ENCODE measurements around the gene CCT3. TPM values are rescaled to one million over a fixed set of nuclear protein-coding genes. Genes with fewer than 3 reads are reported as not detected.
"Not testable (repeated sequence)": the region's sequence is repeated elsewhere in the genome, so short reads cannot be mapped to it uniquely, and the experiment has no call there.

The CCT3 gene
- total RNA-seq, 2 experiments from 2014 or later, result 253 to 361 TPM

DNA sequence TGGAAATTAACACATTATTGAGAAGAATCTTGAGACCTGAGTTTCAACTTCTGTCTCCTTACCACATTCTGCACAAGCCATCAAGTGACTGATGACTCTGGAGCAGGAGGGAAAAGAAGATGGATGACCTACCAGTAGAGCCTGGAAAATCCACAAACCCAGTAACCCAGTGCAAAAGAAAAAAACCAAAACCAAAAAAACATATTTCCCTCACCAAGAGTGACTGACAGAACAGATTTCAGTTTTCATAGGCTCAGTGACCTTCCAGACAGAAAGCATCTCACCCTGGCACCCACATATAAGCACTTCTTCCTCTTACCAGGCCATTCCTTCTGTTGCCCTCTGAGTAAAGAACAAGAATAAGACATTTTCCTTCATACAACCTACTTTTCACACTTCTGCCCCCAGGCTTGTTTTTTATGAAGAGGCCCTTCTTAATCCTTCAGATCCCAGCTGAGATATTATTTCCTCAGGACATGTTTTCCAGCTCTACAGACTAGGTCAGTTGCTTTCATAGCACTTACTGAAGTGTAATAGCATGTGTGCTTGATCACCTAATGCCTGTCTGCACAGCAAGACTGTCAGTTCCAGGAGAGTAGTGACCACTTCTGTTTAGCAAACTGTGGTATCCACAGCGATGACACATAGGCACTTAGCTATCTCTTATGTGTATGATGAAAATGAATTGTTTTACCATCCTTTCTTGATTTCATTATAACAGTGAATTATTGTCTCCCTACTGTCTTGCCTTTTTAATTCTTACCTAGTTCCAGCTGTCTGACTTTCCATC lies 4.3 kb upstream of the CCT3 start:
- CTCF ChIA-PET, result interaction anchor here (1.3 to 1.5 kb wide), 3 partner anchors 43 to 282 kb away, joined by 3 to 6 read pairs (median 4); no protein-coding TSS in a partner anchor
- H3K27me3 Mint-ChIP-seq, result peaks cover 26% of the 10 kb centered on the region
- no peak for ATAC-seq

DNA sequence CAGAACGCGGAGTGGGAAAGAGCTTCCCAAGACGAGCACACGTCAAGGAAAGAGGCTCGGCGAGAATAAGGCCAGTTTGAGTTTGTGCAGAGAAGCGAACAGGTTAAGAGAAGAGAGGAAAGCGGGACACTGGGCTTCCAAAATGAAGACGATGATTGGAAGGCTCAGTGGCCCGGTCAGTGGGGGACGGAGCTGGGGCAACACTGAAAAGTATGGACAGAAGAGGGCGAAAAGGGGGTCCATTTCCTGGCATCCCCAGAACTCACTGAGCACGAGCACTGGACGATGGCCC lies 258 bp downstream of the CCT3 start:
- ATAC-seq, result no peak

More for the DNA sequence above, 4.3 kb upstream of the CCT3 start:
- H3K27ac Mint-ChIP-seq, result no peak overlapping the region
- peaks cover 7% of the 10 kb centered on the region for H3K4me1 Mint-ChIP-seq
- no peaks in the 10 kb centered on the region for H3K9me3 Mint-ChIP-seq (ENCODE audit: low read depth)
- H3K4me3 Mint-ChIP-seq, result no peak overlapping the region
- no peak for DNase-seq
- H3K36me3 Mint-ChIP-seq, result peaks cover under 1% of the 10 kb centered on the region

DNA sequence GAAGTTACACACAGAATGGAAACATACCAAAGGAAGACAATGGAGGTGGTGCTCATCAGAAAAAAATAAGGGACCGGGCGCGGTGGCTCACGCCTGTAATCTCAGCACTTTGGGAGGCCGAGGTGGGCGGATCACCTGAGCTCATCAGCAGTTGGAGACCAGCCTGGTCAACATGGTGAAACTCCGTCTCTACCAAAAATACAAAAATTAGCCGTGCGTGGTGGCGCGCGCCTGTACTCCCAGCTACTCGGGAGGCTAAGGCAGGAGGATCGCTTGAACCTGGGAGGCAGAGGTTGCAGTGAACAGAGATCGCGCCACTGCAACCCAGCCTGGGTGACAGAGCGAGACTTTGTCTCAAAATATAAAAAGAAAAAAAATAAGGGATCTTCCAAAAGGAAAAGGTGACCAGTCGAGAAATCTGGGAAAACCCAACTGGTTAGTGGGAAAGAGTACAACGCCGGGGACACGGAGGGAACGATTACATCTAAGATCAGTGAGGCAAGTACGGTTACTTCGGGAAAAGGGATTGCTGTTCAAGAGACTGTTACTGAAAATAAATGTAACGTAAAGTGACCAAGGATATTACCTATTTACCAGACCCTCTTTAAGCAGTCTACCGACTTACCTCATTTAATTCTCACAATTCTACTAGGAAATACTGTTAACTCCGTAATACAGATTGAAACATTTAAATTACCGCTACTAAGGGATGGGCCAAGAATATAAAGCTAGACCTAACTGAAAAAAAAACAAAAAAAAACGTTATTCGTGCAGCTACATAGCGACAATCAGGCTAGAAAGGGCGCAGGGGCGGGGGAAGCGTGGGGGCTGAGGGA lies 822 bp downstream of the CCT3 start:
- CTCF ChIA-PET, result interaction anchor here (0.8 to 3.5 kb wide), 12 partner anchors 11 to 271 kb away, joined by 3 to 16 read pairs (median 4); partner anchors contain the start of gene GLMP
- peaks cover 2% of the 10 kb centered on the region for H3K27me3 Mint-ChIP-seq
- H3K27ac Mint-ChIP-seq, result peak overlapping the region; percentile 89
- peak; percentile 2 for ATAC-seq
- peak overlapping the region; percentile 95 for H3K4me3 Mint-ChIP-seq
- H3K4me1 Mint-ChIP-seq, result peaks cover 31% of the 10 kb centered on the region
- peak; percentile 42 for DNase-seq
- H3K36me3 Mint-ChIP-seq, result peaks cover 34% of the 10 kb centered on the region
- H3K9me3 Mint-ChIP-seq (ENCODE audit: low read depth), result no peaks in the 10 kb centered on the region

More for the DNA sequence above, 258 bp downstream of the CCT3 start:
- DNase-seq, result no peak
- peaks cover 5% of the 10 kb centered on the region for H3K27me3 Mint-ChIP-seq
- CTCF ChIA-PET, result interaction anchor here (0.9 to 3.5 kb wide), 8 partner anchors 19 to 271 kb away, joined by 3 to 16 read pairs (median 4); partner anchors contain the start of gene GLMP
- peaks cover 31% of the 10 kb centered on the region for H3K4me1 Mint-ChIP-seq
- peak overlapping the region; percentile 89 for H3K27ac Mint-ChIP-seq
- peaks cover 30% of the 10 kb centered on the region for H3K36me3 Mint-ChIP-seq
- H3K4me3 Mint-ChIP-seq, result peak overlapping the region; percentile 95
- H3K9me3 Mint-ChIP-seq (ENCODE audit: low read depth), result no peaks in the 10 kb centered on the region

DNA sequence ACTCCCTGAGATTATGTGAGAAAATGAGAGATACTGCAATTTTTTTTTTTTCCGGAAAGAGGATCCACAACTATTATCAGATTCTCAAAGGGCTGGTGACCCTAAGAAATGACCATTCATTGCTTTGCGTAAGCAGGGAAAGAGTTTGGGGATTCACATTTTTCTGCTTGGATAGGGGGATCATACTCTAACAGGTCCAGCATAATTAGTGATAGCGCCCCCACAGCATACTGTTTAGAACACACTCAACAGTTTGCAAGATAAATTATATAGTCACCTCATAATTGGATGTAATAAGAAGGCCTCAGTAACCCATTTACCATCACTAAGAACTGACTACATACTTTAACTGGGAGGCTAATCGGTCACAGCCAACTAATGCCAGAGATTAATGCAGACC lies 1.9 kb downstream of the CCT3 start:
- Mint-ChIP-seq H3K27ac (peak overlapping the region; percentile 89), H3K36me3 (peaks cover 39% of the 10 kb centered on the region), H3K4me1 (peaks cover 31% of the 10 kb centered on the region), H3K4me3 (peak overlapping the region; percentile 95), H3K9me3 (ENCODE audit: low read depth) (no peaks in the 10 kb centered on the region), H3K27me3 (no peaks in the 10 kb centered on the region)
- peak; percentile 45 for DNase-seq
- CTCF ChIA-PET, result interaction anchor here (0.8 to 3.5 kb wide), 9 partner anchors 10 to 194 kb away, joined by 3 to 16 read pairs (median 5); no protein-coding TSS in a partner anchor
- no peak for ATAC-seq

DNA sequence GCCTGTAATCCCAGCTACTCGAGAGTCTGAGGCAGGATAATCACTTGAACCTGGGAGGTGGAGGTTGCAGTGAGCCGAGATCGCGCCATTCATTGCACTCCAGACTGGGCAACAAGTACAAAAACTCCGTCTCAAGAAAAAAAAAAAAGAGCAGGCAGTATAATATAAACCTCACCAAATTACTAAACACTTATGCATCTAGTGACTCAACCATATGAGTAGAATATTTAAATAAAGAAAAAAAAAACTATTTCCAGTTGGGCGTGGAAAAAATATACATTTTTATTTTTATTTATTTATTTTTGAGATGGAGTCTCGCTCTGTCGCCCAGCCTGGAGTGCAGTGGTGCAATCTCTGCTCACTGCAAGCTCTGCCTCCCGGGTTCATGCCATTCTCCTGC lies 14.9 kb downstream of the CCT3 start:
- H3K27ac Mint-ChIP-seq; H3K9me3 Mint-ChIP-seq (ENCODE audit: low read depth); H3K4me1 Mint-ChIP-seq; CTCF ChIA-PET; H3K27me3 Mint-ChIP-seq; DNase-seq; H3K4me3 Mint-ChIP-seq; ATAC-seq: not testable (repeated sequence)
- H3K36me3 Mint-ChIP-seq, result peaks cover 38% of the 10 kb centered on the region

DNA sequence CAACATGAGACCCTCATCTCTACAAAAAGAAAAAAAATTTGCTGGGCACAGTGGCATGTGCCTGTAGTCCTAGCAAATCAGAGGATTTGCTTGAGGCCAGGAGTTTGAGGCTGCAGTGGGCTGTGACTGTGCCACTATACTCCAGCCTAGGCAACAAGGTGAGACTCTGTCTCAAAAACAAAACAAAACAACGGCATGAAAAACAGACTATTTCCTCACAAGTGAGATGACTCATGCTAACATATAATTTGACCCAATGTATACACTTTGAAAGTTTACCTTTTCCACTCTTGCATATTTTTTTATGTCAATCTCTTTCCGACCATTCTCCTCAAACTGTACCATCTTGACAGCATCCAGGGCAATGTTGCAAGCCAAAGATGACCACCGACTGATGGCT lies 17.5 kb downstream of the CCT3 start:
- CTCF ChIA-PET, result interaction anchor here (1.4 to 2.9 kb wide), 2 partner anchors 10 to 95 kb away, joined by 7 to 11 read pairs; no protein-coding TSS in a partner anchor
- H3K27me3 Mint-ChIP-seq, result no peaks in the 10 kb centered on the region
- no peak for ATAC-seq
- peaks cover 53% of the 10 kb centered on the region for H3K36me3 Mint-ChIP-seq
- H3K9me3 Mint-ChIP-seq (ENCODE audit: low read depth), result no peaks in the 10 kb centered on the region
- H3K4me3 Mint-ChIP-seq, result no peak overlapping the region
- H3K27ac Mint-ChIP-seq, result no peak overlapping the region
- no peak for DNase-seq
- H3K4me1 Mint-ChIP-seq, result no peaks in the 10 kb centered on the region

DNA sequence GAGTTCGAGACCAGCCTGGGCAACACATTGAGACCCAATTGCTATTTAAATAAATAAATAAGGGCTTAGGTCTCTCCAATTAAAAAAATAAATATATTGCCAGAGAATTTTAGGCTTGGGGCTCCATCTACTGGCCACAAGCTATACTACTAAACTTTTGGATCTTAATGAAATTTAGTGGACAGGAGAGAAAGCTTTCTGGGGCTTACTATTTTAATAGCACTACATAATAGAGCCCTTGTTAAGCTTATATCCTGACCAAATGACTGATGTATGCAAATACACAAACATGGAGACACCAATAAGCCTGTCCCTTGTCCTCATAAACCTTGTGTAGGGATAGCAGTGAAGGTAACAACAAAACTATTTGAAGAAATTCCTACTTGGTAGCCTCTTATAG lies 18.4 kb downstream of the CCT3 start:
- peaks cover 53% of the 10 kb centered on the region for H3K36me3 Mint-ChIP-seq
- CTCF ChIA-PET, result interaction anchor here (0.7 to 2.9 kb wide), 23 partner anchors 9 to 228 kb away, joined by 3 to 29 read pairs (median 5); partner anchors contain the start of genes CCT3, SEMA4A, SMG5 and TMEM79
- H3K4me1 Mint-ChIP-seq, result no peaks in the 10 kb centered on the region
- ATAC-seq (no peak), DNase-seq (no peak)
- H3K9me3 Mint-ChIP-seq (ENCODE audit: low read depth), result no peaks in the 10 kb centered on the region
- no peak overlapping the region for H3K4me3 Mint-ChIP-seq
- no peak overlapping the region for H3K27ac Mint-ChIP-seq
- no peaks in the 10 kb centered on the region for H3K27me3 Mint-ChIP-seq

DNA sequence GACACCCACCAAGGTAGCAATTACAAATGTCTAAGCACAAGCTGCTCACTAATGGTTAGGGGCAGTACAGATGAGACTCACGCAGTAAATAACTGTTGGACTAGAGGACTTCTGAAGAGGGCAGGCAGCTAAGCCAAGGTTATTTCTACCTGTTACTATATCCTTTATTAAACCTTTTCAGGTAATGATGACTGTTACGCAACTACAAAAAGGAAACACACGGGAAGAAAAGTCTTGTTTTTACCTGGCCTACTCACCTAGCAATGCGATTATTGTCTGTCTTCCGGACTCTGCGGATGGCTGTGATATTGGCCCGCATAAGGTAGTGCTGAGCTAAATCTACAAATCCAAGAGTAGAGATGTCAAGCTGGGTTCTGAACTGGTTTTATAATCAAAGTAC lies 21.2 kb downstream of the CCT3 start:
- H3K4me3 Mint-ChIP-seq, result no peak overlapping the region
- no peak overlapping the region for H3K27ac Mint-ChIP-seq
- no peaks in the 10 kb centered on the region for H3K27me3 Mint-ChIP-seq
- CTCF ChIA-PET, result interaction anchor here (0.8 to 1.3 kb wide), 4 partner anchors 16 to 130 kb away, joined by 3 read pairs; partner anchors contain the start of gene VHLL
- H3K9me3 Mint-ChIP-seq (ENCODE audit: low read depth), result no peaks in the 10 kb centered on the region
- no peaks in the 10 kb centered on the region for H3K4me1 Mint-ChIP-seq
- peaks cover 54% of the 10 kb centered on the region for H3K36me3 Mint-ChIP-seq
- no peak for ATAC-seq
- no peak for DNase-seq

DNA sequence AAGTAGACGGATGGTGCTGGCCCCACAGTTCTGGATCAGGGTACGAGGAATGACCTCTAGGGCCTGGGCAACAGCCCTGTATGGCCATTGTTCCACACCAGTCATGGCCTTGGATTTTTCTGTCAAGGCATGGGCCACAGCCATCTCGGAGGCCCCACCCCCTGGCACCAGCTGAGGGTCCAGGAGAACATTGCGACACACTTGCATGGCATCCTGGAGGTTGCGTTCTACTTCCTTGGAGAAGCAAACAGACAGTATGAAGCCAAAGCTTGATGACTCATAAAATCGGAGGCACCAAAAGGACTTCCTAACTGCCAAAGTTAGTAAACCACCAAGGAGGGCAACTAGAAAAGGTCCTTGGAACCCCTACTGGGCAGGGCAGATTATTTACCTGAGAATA lies 27.1 kb downstream of the CCT3 start:
- Mint-ChIP-seq H3K36me3 (peaks cover 45% of the 10 kb centered on the region), H3K4me1 (no peaks in the 10 kb centered on the region), H3K27me3 (no peaks in the 10 kb centered on the region), H3K27ac (no peak overlapping the region), H3K4me3 (no peak overlapping the region), H3K9me3 (ENCODE audit: low read depth) (no peaks in the 10 kb centered on the region)
- CTCF ChIA-PET, result interaction anchor here (1.2 to 2.6 kb wide), 2 partner anchors 9 to 26 kb away, joined by 5 to 7 read pairs; no protein-coding TSS in a partner anchor
- no peak for ATAC-seq
- DNase-seq, result no peak

DNA sequence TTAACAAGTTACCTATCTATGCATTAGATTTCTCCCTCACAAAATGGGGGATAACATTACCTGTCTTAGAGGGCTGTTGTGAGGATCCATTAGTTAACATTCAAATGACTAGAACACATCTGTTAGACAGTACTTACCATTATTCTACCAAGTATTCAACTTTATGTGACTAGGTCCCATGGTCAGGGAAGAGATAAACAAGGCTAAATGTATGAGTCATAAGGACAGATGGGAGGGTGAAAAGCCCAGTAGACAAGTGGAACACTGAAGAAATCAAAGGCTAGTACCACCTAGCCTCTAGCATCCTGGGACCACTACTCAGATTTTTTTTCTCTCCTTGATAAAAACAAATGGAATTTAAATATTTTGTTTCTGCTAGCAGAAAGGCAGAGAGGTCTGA lies 30.0 kb downstream of the CCT3 start:
- ATAC-seq, result no peak

DNA sequence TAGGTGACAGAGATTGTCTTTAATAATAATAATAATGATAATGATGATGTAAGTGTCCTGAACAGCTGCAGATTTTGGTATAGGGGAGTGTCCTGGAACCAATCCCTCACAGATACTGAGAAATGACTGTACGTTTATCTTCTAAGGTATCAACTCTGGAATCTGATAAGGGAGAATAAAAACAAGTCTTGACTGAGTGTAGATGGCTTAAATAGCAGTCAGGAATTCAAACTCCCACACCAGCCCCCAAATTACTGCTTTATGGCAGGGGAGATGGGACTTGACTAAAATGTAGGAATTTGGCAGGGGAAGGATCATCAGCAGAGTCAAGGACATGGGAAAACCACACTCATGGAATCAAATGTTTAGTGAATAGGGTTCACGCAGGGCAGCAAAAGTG lies 32.9 kb downstream of the CCT3 start:
- Mint-ChIP-seq H3K4me3 (no peak overlapping the region), H3K4me1 (no peaks in the 10 kb centered on the region), H3K27ac (no peak overlapping the region), H3K36me3 (peaks cover 19% of the 10 kb centered on the region), H3K27me3 (no peaks in the 10 kb centered on the region), H3K9me3 (ENCODE audit: low read depth) (no peaks in the 10 kb centered on the region)
- DNase-seq (no peak), ATAC-seq (no peak)
- CTCF ChIA-PET, result no interaction called here

More for the DNA sequence above, 30.0 kb downstream of the CCT3 start:
- Mint-ChIP-seq H3K27ac (peak overlapping the region; percentile 37), H3K4me3 (no peak overlapping the region), H3K36me3 (peaks cover 34% of the 10 kb centered on the region), H3K4me1 (no peaks in the 10 kb centered on the region), H3K27me3 (no peaks in the 10 kb centered on the region), H3K9me3 (ENCODE audit: low read depth) (no peaks in the 10 kb centered on the region)
- CTCF ChIA-PET, result interaction anchor here (1.1 kb wide), 2 partner anchors 10 to 11 kb away, joined by 3 to 5 read pairs; no protein-coding TSS in a partner anchor
- DNase-seq, result no peak

DNA sequence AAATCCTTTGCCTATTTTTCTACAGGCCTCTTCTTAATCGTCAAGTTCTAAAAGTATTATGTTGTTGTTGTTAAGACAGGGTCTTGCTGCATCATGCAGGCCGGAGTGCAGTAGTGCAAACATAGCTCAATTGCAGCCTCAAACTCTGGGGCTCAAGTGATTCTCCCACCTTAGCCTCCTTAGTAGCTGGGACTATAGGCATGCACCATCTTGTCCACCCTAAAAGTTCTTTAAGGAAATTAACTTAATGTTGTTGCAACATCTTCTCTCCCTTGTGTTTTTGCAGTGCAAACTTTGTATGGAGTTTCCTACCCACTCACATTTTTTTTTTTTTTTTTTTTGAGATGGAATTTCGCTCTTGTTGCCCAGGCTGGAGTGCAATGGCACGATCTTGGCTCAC lies 34.9 kb downstream of the CCT3 start:
- Mint-ChIP-seq H3K4me1 (no peaks in the 10 kb centered on the region), H3K4me3 (no peak overlapping the region), H3K36me3 (peaks cover 9% of the 10 kb centered on the region), H3K9me3 (ENCODE audit: low read depth) (no peaks in the 10 kb centered on the region), H3K27me3 (no peaks in the 10 kb centered on the region), H3K27ac (no peak overlapping the region)
- ATAC-seq (no peak), DNase-seq (no peak)
- CTCF ChIA-PET, result interaction anchor here (1.1 to 1.3 kb wide), 3 partner anchors 15 to 365 kb away, joined by 3 to 4 read pairs (median 3); no protein-coding TSS in a partner anchor

DNA sequence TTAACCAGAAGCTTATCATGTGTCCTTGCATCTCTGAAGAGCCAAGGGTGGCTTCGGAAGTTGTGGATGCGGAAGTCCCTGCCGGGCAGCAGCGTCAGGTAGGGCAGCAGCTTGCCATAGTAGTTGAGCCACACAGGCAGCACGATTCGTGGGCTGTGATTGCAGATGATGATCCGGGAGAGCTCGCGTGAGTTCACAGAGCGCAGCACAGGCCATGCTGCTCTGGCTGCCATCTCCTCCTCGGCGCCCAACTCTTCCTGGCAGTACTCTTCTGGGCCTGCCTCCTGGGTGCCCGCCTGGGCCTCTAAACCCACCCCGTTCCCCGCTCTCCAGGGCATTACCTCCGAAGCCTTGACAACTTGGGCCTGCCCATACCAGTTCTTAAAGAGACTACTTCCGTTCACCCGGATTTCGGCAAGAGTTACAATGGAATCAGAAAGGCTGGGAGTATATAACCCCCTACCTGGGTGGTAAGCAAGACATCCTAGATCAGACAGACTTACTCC lies 39.2 kb downstream of the CCT3 start, which contains the start of gene VHLL:
VHLL (minus strand) TSS at position 456 of the 506 bp plus-strand sequence; CDS start at position 338, 118 bp downstream.
- Mint-ChIP-seq H3K4me1 (peaks cover 18% of the 10 kb centered on the region), H3K27me3 (no peaks in the 10 kb centered on the region)

More for the DNA sequence above, 39.2 kb downstream of the CCT3 start, which contains the start of gene VHLL:
- H3K36me3 Mint-ChIP-seq, result peaks cover 2% of the 10 kb centered on the region
- H3K9me3 Mint-ChIP-seq (ENCODE audit: low read depth), result no peaks in the 10 kb centered on the region
- CTCF ChIA-PET, result interaction anchor here (0.9 to 1.0 kb wide), 2 partner anchors 9 to 18 kb away, joined by 3 read pairs; no protein-coding TSS in a partner anchor
- H3K27ac Mint-ChIP-seq, result no peak within 1 kb of the TSS
- DNase-seq (no peak), ATAC-seq (no peak)
- H3K4me3 Mint-ChIP-seq, result no peak within 1 kb of the TSS
